Endothelial cell (in vitro differentiated cells): ENCODE results near the gene CCDC124. TPM values are rescaled to one million over a fixed set of nuclear protein-coding genes. Genes with fewer than 3 reads are reported as not detected.

Experiments
- DNase-seq: peaks from one replicate; pipeline ENCODE4 v3.0.0; 2021; ENCODE audit warnings: low spot score
- H3K27ac Mint-ChIP-seq: one replicate; pipeline ENCODE4 v1.8.0; 2021; ENCODE audit warnings: mixed read lengths, inconsistent platforms; ENCODE audit not compliant: unreplicated experiment
- H3K27me3 Mint-ChIP-seq: one replicate; pipeline ENCODE4 v1.8.0; 2021; ENCODE audit warnings: mild to moderate bottlenecking, moderate library complexity, mixed read lengths, inconsistent platforms; ENCODE audit not compliant: unreplicated experiment
- H3K36me3 Mint-ChIP-seq: one replicate; pipeline ENCODE4 v1.8.0; 2021; ENCODE audit warnings: mild to moderate bottlenecking, low read depth, mixed read lengths, inconsistent platforms; ENCODE audit not compliant: unreplicated experiment
- H3K4me1 Mint-ChIP-seq: one replicate; pipeline ENCODE4 v1.8.0; 2021; ENCODE audit warnings: mild to moderate bottlenecking, mixed read lengths, inconsistent platforms; ENCODE audit not compliant: unreplicated experiment
- H3K4me3 Mint-ChIP-seq: one replicate; pipeline ENCODE4 v1.8.0; 2021; ENCODE audit warnings: mild to moderate bottlenecking, mixed read lengths, inconsistent platforms; ENCODE audit not compliant: unreplicated experiment
- H3K9me3 Mint-ChIP-seq: one replicate; pipeline ENCODE4 v1.8.0; 2021; ENCODE audit warnings: mixed read lengths, inconsistent platforms; ENCODE audit not compliant: unreplicated experiment
- CTCF ChIP-seq: fragments of 200-600 bp; sonication (generic); IDR thresholded peaks from one replicate; pipeline ENCODE4 v1.5.0; 2021; ENCODE audit warnings: antibody characterized with exemption; ENCODE audit not compliant: unreplicated experiment
- total RNA-seq: library from RNA; stranded (reverse); fragmentation: NEBNext Ultra II Directional; extraction: Animal tissue kit (Norgen Biotek cat#: 25700); gene quantifications from one replicate; pipeline ENCODE4 v1.2.1, GENCODE V29; 2021; ENCODE audit not compliant: unreplicated experiment

CCDC124 gene
- total RNA-seq, 1 donor from 2014 or later: 68.2 TPM

DNA sequence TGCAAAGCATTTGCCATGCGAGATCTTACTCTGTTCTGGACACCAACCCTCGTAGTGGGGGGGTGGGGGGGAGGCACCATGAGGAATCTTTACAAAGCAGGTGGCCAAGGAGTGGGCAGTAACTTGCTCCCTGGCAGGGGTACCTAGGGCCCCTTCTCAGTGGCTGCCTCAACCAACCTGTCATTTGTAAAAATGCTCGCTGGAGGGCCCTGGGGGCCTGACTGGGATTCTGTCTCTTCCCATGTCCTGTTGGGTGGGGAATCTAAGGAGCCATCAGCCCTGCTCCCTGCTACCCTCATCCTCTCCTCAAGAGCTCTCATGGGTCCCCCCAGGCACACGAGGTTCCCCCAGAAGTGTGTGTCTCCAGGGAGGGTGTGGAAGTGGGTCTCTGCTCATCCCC lies 35.5 kb downstream of the CCDC124 start:
- DNase-seq: no peak
- TF ChIP-seq CTCF: no peak
- Mint-ChIP-seq H3K27ac (no peak overlapping the region), H3K36me3 (peaks cover 5% of the 10 kb centered on the region), H3K4me1 (peaks cover 15% of the 10 kb centered on the region), H3K9me3 (no peaks in the 10 kb centered on the region), H3K4me3 (no peak overlapping the region), H3K27me3 (peaks cover 5% of the 10 kb centered on the region)

DNA sequence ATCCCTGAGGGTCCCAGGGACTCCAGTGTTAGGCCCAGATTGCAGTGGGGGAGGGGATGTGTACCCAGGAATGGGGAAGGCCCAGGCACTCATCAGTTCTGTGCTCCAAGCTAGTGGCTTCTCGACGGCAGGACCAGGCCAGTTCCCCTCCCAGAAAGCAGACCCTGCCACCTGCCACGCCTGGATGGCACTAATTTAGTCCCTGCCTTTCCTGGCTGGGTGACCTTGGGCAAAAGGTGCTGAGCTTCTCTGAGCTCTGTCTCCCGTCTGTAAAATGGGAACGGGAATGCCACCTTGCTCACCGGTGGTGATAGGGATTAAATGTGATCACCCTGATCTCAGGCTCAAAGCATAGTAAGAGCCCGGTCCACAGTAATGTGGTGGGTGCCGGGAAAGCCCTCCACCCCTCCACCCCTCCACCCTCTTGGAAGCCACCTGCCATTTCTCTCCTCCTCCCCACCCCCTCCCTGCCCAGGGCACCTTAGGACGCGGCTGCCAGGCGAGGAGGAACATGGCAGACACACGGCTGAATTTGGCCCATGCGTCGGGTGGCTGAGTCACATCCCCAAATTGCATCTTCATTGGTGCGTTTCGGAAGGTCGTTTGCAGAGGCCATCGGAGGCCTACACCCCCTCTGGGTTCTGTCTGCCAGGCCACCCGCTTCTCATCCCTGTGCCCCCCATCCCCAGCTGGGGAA lies 36.4 kb downstream of the CCDC124 start:
- no peak overlapping the region for H3K4me3 Mint-ChIP-seq
- peaks cover 2% of the 10 kb centered on the region for H3K27me3 Mint-ChIP-seq
- peaks cover 5% of the 10 kb centered on the region for H3K36me3 Mint-ChIP-seq
- H3K27ac Mint-ChIP-seq: no peak overlapping the region
- no peaks in the 10 kb centered on the region for H3K9me3 Mint-ChIP-seq
- DNase-seq: no peak
- TF ChIP-seq CTCF: no peak
- H3K4me1 Mint-ChIP-seq: peaks cover 15% of the 10 kb centered on the region

DNA sequence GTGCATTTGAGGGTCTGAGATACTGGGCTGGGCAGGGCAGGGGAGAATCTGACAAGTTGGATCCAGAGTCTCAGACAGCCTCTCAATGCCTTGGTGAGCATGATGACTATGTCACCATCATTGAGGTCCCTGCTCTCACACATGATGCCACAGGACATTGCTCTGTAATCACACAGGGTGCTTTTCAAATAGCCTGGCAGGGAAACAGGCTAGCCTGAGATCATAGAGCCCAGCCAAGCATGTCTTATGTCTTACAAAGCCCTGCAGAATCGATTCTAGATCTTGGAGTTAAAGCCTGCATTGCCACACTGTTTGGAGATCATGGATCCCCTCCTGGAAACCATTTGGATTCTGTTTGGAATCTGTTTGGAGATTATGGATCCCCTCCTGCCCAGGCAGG lies 39.4 kb downstream of the CCDC124 start:
- no peak overlapping the region for H3K4me3 Mint-ChIP-seq
- peaks cover 2% of the 10 kb centered on the region for H3K4me1 Mint-ChIP-seq
- no peak for DNase-seq
- H3K27me3 Mint-ChIP-seq: peaks cover 2% of the 10 kb centered on the region
- H3K9me3 Mint-ChIP-seq: no peaks in the 10 kb centered on the region
- H3K27ac Mint-ChIP-seq: no peak overlapping the region
- TF ChIP-seq CTCF: no peak
- peaks cover 10% of the 10 kb centered on the region for H3K36me3 Mint-ChIP-seq

DNA sequence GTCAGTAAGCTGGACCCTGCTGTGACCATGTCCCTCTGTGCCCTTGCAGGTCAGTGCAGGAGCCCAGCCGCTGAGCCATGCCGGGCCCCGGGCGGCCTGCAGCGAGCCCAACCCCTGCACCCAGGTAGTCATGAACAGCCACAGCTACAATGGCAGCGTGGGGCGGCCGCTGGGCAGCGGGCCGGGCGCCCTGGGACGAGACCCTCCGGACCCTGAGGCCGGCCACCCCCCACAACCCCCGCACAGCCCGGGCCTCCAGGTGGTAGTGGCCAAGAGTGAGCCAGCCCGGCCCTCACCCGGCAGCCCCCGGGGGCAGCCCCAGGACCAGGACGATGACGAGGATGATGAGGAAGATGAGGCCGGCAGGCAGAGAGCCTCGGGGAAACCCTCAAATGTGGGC lies 40.9 kb downstream of the CCDC124 start:
- no peak for TF ChIP-seq CTCF
- Mint-ChIP-seq H3K4me1 (no peaks in the 10 kb centered on the region), H3K36me3 (peaks cover 10% of the 10 kb centered on the region), H3K27me3 (peaks cover 4% of the 10 kb centered on the region), H3K4me3 (no peak overlapping the region), H3K9me3 (no peaks in the 10 kb centered on the region), H3K27ac (no peak overlapping the region)
- DNase-seq: no peak

- H3K4me3 Mint-ChIP-seq: no peak overlapping the region
- no peak for TF ChIP-seq CTCF
- peaks cover 10% of the 10 kb centered on the region for H3K36me3 Mint-ChIP-seq
- no peaks in the 10 kb centered on the region for H3K4me1 Mint-ChIP-seq
- H3K27ac Mint-ChIP-seq: no peak overlapping the region
- no peak for DNase-seq
- peaks cover 4% of the 10 kb centered on the region for H3K27me3 Mint-ChIP-seq
- no peaks in the 10 kb centered on the region for H3K9me3 Mint-ChIP-seq
Measured at GRCh38 chr19:17974551-17974950, 41.7 kb downstream of the CCDC124 start.
